Liver (tissue), 2 donors: Measurements from ENCODE around the gene STRA8.

Source experiments
- CTCF ChIP-seq: fragments of 150-350 bp; IDR thresholded peaks from 2 replicates; pipeline ENCODE4 v1.5.1; 2017; ENCODE audit warnings: improper control_type of control experiment, low read depth, low read length; ENCODE audit not compliant: missing input control
- MAX ChIP-seq: IDR thresholded peaks from 2 replicates; pipeline ENCODE4 v1.6.1; 2016; ENCODE audit warnings: antibody characterized with exemption
- REST ChIP-seq: IDR thresholded peaks from 2 replicates; pipeline ENCODE4 v1.6.1; 2016; ENCODE audit warnings: antibody characterized with exemption, mild to moderate bottlenecking
- donor health status: healthy.

GRCh38 chr7:135257790-135258189, 24.2 kb downstream of the STRA8 start:
- TF ChIP-seq CTCF: no peak
- TF ChIP-seq REST: no peak
- TF ChIP-seq MAX: no peak
